ENCODE measurements around the gene LPO.

The LPO gene

DNA sequence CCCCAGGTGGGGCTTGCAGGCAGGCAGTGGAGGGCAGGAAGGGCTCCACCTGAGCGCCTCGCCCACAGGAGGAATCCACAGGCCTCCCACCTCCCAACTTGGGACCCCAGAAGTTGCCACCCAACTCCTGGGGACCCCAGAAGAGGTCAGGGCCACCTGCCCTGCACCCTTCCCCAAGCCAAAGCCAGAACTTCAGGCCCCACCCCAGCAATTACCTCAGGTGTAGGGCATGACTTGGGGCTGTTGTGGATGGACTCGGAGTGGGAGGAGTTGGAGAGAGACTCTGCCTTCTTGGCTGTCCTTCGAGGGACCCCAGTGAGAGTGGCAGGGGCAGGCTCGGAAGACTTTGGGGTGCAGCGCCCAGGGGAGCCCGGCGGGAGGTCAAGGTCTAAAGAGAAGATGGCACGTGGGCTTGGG, 79.7 kb downstream of the LPO start:
- DNase-seq (ENCODE audit: low read depth), result no peak

All from stimulated activated CD8-positive, alpha-beta memory T cell treated with anti-CD3 and anti-CD28 coated beads, Interleukin-12 subunit alpha, Interleukin-12 subunit beta, amount 100 ng/mL, for 4 hours (primary cell).